ENCODE data around the gene DGKZ. TPM values are rescaled to one million over a fixed set of nuclear protein-coding genes. Genes with fewer than 3 reads are reported as not detected.

Gene DGKZ
- total and polyA plus RNA-seq, 2 donors (not counting 3 experiments of a cell fraction or from before 2014, with no cell fraction given), result 88.8 to 127 TPM

GRCh38 chr11:46414466-46414796 lies 67.2 kb downstream of the DGKZ start:
- H3K79me2 ChIP-seq (ENCODE audit: control insufficient read depth, insufficient read depth, low read length), result no peaks in the 10 kb centered on the region
- CTCF ChIA-PET, result interaction anchor here (1.8 kb wide), 1 partner anchor 115 kb away, joined by 6 read pairs; no protein-coding TSS in a partner anchor
- intact Hi-C loops (cut with micrococcal nuclease), result no loop called here
- H2AFZ ChIP-seq (ENCODE audit: low read depth, low read length), result no peak overlapping the region
- no TSS peak for BruUV-seq (replicated peaks)
- no peaks in the 10 kb centered on the region for H3K27me3 ChIP-seq (ENCODE audit: control insufficient read depth in 2 of 2, insufficient read depth in 2 of 2, low read length in 2 of 2)
- TF ChIP-seq CTCF (IDR thresholded peaks at IDR 0.05; ENCODE audit: extremely low read depth in 1 of 2, insufficient read depth in 1 of 2, low read depth in 1 of 2, low read length in 2 of 2), result no peak
- TF ChIP-seq MYC (IDR thresholded peaks at IDR 0.05; ENCODE audit: low read depth, low read length), result no peak
- TF ChIP-seq JUN (IDR thresholded peaks at IDR 0.05; ENCODE audit: borderline replicate concordance, insufficient read depth, insufficient read length, low read depth), result no peak
- no peak for TF ChIP-seq GATA2 (IDR thresholded peaks at IDR 0.05; ENCODE audit: insufficient read depth, insufficient read length, low read depth, low read length)
- TF ChIP-seq, protein P1, sequence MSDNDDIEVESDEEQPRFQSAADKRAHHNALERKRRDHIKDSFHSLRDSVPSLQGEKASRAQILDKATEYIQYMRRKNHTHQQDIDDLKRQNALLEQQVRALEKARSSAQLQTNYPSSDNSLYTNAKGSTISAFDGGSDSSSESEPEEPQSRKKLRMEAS (IDR thresholded peaks at IDR 0.05; ENCODE audit: insufficient read depth, insufficient read length), result no peak
- no peak for TF ChIP-seq FOS (IDR thresholded peaks at IDR 0.05; ENCODE audit: borderline replicate concordance, insufficient read depth, low read length)
- TF ChIP-seq POLR2AphosphoS5 (IDR thresholded peaks at IDR 0.05; ENCODE audit: insufficient read depth, low read depth, low read length), result no peak
- no peak for TF ChIP-seq EZH2 (IDR thresholded peaks at IDR 0.05; ENCODE audit: borderline replicate concordance, low read depth, low read length, severe bottlenecking)
- TF ChIP-seq POLR2A (IDR thresholded peaks at IDR 0.05; ENCODE audit: low read depth, low read length), result no peak
- no peak for FAIRE-seq
- H3K4me3 ChIP-seq (replicated peaks in 1 of 3; ENCODE audit: insufficient read depth in 1 of 3, low read depth in 1 of 3, low read length in 3 of 3), result no peak overlapping the region
- no peak overlapping the region for H3K9ac ChIP-seq (replicated peaks; ENCODE audit: extremely low read depth, insufficient read depth, low read length)
- H3K36me3 ChIP-seq (ENCODE audit: control insufficient read depth in 2 of 2, extremely low read depth in 1 of 2, insufficient read depth in 2 of 2, low read length in 2 of 2), result peaks cover 0 to 17% of the 10 kb centered on the region in 2 experiments
- no peak for DNase-seq (ENCODE audit: low read depth, low spot score)
- H3K4me1 ChIP-seq (ENCODE audit: control insufficient read depth, extremely low read depth, insufficient read depth, low read length), result no peaks in the 10 kb centered on the region
- H3K9me1 ChIP-seq (replicated peaks; ENCODE audit: control insufficient read depth, extremely low read depth, insufficient read depth, low read length), result no peaks in the 10 kb centered on the region
- POLR2A ChIA-PET, result no interaction called here
- H3K4me2 ChIP-seq (ENCODE audit: insufficient read depth, low read length), result no peak overlapping the region
- no peaks in the 10 kb centered on the region for H3K9me3 ChIP-seq (replicated peaks; ENCODE audit: control insufficient read depth, insufficient read depth, low read length)
- dilution Hi-C loops (cut with MboI; ENCODE audit: extremely low pct_ligation_motif_present, low sequenced_read_pairs), result no loop called here
- no peaks in the 10 kb centered on the region for H4K20me1 ChIP-seq (replicated peaks; ENCODE audit: control insufficient read depth, extremely low read depth, insufficient read depth, low read length)
- H3K27ac ChIP-seq (ENCODE audit: insufficient read depth, low read depth, low read length), result no peak overlapping the region
